ENCODE results near the gene PFKFB1. TPM values are rescaled to one million over a fixed set of nuclear protein-coding genes. Genes with fewer than 3 reads are reported as not detected.

The PFKFB1 gene
- total and polyA plus RNA-seq, 2 experiments from 2014 or later = 0.59 to 2.1 TPM

DNA sequence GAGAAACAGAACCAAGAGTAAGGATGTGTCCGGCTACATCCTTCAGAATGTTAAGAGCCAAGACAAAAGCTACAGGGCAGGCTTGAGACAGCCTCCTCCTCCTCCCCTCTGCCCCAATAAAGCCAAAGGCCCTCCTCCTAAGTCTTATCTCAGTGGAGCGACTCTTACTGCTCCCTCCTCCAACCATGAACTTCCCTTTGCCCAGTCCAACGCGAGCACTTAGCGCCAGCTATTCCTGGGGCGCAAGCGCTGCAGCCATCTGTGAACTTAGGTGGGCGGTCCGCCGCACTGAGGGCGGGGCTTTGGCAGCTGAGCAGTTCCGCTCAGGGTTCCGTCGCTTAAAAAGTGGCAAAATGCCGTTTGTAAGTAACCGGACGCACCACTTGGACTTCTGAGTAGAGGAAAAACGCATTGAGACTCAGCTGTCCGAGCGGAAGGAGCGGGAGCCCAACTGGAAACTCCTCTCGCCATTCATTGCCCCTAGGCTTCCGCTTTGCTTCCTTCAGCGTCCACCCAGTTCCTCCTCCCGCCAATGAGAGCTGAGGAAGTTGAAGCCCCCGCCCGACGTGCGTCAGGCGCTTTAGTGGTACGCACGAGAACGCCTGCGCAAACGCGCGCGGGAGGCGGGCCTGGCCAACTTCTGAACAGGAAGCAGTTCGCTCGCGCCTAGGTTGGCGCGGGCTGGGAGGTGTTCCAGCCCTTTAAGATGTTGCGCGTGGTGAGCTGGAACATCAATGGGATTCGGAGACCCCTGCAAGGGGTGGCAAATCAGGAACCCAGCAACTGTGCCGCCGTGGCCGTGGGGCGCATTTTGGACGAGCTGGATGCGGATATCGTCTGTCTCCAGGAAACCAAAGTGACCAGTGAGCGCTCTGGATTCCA, 6.0 kb upstream of the PFKFB1 start, which contains the start of gene APEX2:
Gene APEX2, plus strand, starts transcription at position 647 of the 882 bp plus-strand sequence. Its CDS starts 60 bp downstream, at position 707.
- H3K27ac ChIP-seq = peak within 1 kb of the TSS; percentile 96
- peak within 1 kb of the TSS; percentile 45 for H3K4me3 ChIP-seq
- no peaks in the 10 kb centered on the region for H3K9me3 ChIP-seq (ENCODE audit: low read depth)
- H4K20me1 ChIP-seq (ENCODE audit: insufficient read depth, poor library complexity, severe bottlenecking) = no peaks in the 10 kb centered on the region
- no peaks in the 10 kb centered on the region for H3K36me3 ChIP-seq (replicated peaks; ENCODE audit: insufficient read depth, low read depth)
- no peaks in the 10 kb centered on the region for H3K27me3 ChIP-seq
- peak; percentile 93 for DNase-seq (ENCODE audit: low spot score)
- H3K9me2 ChIP-seq (replicated peaks; ENCODE audit: insufficient read depth) = no peaks in the 10 kb centered on the region
- H2AFZ ChIP-seq = peak within 1 kb of the TSS; percentile 52
- H3K79me2 ChIP-seq = peaks cover 14% of the 10 kb centered on the region
- H3K4me2 ChIP-seq = peak within 1 kb of the TSS; percentile 84
- 45% methylated on average over 55 of the region's 55 CpGs for WGBS (ENCODE audit: low lambda C conversion rate, missing lambda C conversion rate)
- H3K4me1 ChIP-seq (ENCODE audit: insufficient read depth) = no peaks in the 10 kb centered on the region
- TF ChIP-seq EZH2phosphoT487 (IDR thresholded peaks at IDR 0.05; ENCODE audit: low read depth, severe bottlenecking, unreplicated experiment) = no peak
- TF ChIP-seq, protein P1, sequence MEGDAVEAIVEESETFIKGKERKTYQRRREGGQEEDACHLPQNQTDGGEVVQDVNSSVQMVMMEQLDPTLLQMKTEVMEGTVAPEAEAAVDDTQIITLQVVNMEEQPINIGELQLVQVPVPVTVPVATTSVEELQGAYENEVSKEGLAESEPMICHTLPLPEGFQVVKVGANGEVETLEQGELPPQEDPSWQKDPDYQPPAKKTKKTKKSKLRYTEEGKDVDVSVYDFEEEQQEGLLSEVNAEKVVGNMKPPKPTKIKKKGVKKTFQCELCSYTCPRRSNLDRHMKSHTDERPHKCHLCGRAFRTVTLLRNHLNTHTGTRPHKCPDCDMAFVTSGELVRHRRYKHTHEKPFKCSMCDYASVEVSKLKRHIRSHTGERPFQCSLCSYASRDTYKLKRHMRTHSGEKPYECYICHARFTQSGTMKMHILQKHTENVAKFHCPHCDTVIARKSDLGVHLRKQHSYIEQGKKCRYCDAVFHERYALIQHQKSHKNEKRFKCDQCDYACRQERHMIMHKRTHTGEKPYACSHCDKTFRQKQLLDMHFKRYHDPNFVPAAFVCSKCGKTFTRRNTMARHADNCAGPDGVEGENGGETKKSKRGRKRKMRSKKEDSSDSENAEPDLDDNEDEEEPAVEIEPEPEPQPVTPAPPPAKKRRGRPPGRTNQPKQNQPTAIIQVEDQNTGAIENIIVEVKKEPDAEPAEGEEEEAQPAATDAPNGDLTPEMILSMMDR (IDR thresholded peaks at IDR 0.05; ENCODE audit: poor library complexity) = no peak

DNA sequence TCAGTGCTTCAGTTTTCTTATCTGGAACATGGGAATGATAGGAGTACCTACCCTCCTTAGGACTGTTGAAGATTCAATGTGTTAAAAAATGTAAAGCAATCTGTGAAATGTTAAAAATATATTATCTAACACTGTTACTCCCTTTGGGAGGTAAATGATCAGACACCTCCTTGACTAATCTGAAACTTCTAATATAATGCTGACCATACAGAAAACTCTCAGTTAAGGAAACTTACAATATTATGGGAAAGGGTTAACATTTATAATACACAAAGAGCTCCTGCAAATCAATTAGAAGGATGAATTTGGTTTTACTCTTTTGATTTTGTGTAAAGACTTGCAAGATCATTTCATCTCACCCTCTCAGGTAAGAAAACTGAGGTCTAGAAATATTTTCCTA, 1.6 kb upstream of the PFKFB1 start:
- DNase-seq (ENCODE audit: low spot score) = no peak
- peaks cover 3% of the 10 kb centered on the region for H3K79me2 ChIP-seq
- H3K9me2 ChIP-seq (replicated peaks; ENCODE audit: insufficient read depth) = no peaks in the 10 kb centered on the region
- H3K4me2 ChIP-seq = no peak overlapping the region
- H3K27me3 ChIP-seq = no peaks in the 10 kb centered on the region
- H3K27ac ChIP-seq = no peak overlapping the region
- no peak overlapping the region for H2AFZ ChIP-seq
- TF ChIP-seq, protein P1 (IDR thresholded peaks at IDR 0.05; ENCODE audit: poor library complexity) = no peak
- TF ChIP-seq EZH2phosphoT487 (IDR thresholded peaks at IDR 0.05; ENCODE audit: low read depth, severe bottlenecking, unreplicated experiment) (no peak), EZH2 (IDR thresholded peaks at IDR 0.05; ENCODE audit: borderline replicate concordance) (no peak)
- H3K4me3 ChIP-seq = no peak overlapping the region
- H3K36me3 ChIP-seq (replicated peaks; ENCODE audit: insufficient read depth, low read depth) = no peaks in the 10 kb centered on the region
- H4K20me1 ChIP-seq (ENCODE audit: insufficient read depth, poor library complexity, severe bottlenecking) = no peaks in the 10 kb centered on the region
- no peaks in the 10 kb centered on the region for H3K9me3 ChIP-seq (ENCODE audit: low read depth)
- no peaks in the 10 kb centered on the region for H3K4me1 ChIP-seq (ENCODE audit: insufficient read depth)

DNA sequence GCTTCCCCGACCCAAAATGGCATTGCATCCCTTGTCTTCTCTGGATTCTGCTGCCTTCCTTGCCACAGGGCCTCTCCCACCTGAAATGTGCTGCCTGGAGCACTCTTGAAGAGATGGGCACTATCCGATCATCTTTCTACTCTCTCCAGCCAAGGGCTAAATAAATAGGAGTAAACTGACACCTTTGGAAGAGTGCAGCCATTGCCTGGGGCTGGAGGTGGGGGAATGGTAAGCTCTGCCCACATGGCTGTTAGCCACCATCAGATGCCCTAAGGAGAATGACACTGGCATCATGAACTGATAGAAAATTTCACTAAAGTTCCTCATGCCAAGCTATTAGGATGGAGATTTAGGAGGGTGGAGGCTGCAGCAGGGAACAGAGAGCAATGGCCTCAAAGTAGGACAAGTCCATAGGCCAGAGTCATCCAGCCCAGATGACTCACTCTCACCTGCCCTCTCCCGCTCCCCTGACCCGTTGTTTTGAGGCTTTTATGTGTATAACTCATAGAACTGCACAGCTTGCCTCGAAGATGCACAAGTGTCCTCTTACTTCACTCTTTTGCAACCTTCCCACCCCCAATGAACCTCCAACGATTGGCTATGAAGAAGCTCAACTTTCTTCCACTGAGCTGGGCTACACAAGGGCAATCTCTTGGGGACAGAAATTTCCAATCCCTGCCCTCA, 822 bp upstream of the PFKFB1 start:
- peak; percentile 22 for DNase-seq (ENCODE audit: low spot score)
- Histone ChIP-seq H3K4me2 (no peak overlapping the region), H3K79me2 (no peaks in the 10 kb centered on the region), H3K27ac (no peak overlapping the region), H3K4me1 (ENCODE audit: insufficient read depth) (no peaks in the 10 kb centered on the region), H3K4me3 (no peak overlapping the region), H2AFZ (no peak overlapping the region), H3K9me3 (ENCODE audit: low read depth) (no peaks in the 10 kb centered on the region), H3K36me3 (replicated peaks; ENCODE audit: insufficient read depth, low read depth) (no peaks in the 10 kb centered on the region), H4K20me1 (ENCODE audit: insufficient read depth, poor library complexity, severe bottlenecking) (no peaks in the 10 kb centered on the region), H3K9me2 (replicated peaks; ENCODE audit: insufficient read depth) (no peaks in the 10 kb centered on the region), H3K27me3 (no peaks in the 10 kb centered on the region)
- WGBS (ENCODE audit: low lambda C conversion rate, missing lambda C conversion rate) = 73% methylated on average over 6 of the region's 6 CpGs
- TF ChIP-seq, protein P1 (IDR thresholded peaks at IDR 0.05; ENCODE audit: poor library complexity) = no peak

Measured in hepatocyte (in vitro differentiated cells).